ENCODE data around the gene ZNF184.

DNA sequence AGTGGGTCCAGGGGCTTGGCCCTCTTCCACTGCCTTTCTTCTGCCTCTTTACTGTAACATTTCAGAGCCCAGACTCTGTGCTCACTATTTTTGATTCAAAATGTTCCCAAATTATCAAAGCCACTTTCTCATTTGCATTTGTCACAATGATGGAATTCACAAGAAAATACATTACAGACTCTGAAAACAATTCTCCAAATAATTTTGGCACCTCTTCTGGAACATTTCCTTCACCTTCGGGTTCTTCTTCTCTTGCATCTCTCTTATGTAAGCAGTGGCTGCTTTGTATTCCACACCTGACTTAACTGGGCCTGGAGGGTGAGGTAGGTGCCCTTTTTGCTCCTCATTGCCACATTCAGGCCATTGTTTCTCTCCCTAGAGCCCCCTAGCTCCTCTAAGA lies 30.0 kb downstream of the ZNF184 start:
- TF ChIP-seq, protein P1, sequence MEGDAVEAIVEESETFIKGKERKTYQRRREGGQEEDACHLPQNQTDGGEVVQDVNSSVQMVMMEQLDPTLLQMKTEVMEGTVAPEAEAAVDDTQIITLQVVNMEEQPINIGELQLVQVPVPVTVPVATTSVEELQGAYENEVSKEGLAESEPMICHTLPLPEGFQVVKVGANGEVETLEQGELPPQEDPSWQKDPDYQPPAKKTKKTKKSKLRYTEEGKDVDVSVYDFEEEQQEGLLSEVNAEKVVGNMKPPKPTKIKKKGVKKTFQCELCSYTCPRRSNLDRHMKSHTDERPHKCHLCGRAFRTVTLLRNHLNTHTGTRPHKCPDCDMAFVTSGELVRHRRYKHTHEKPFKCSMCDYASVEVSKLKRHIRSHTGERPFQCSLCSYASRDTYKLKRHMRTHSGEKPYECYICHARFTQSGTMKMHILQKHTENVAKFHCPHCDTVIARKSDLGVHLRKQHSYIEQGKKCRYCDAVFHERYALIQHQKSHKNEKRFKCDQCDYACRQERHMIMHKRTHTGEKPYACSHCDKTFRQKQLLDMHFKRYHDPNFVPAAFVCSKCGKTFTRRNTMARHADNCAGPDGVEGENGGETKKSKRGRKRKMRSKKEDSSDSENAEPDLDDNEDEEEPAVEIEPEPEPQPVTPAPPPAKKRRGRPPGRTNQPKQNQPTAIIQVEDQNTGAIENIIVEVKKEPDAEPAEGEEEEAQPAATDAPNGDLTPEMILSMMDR (IDR thresholded peaks at IDR 0.05), result no peak
- no peak for TF ChIP-seq EP300 (IDR thresholded peaks at IDR 0.05)

Data from stomach (tissue), 4 donors.